Vagina (tissue), 2 donors: Measurements from ENCODE around the gene CAP2. TPM values are rescaled to one million over a fixed set of nuclear protein-coding genes. Genes with fewer than 3 reads are reported as not detected.
"Not testable (repeated sequence)": the region's sequence is repeated elsewhere in the genome, so short reads cannot be mapped to it uniquely, and the experiment has no call there.

ENCODE experiments used
- DNase-seq, 2 donors: peaks; one replicate each; pipeline ENCODE4 v3.0.0-alpha.2; 2017; ENCODE audit errors: extremely low spot score in 2 of 2
- H3K27ac ChIP-seq: fragments of 200-600 bp; sonication (generic); one replicate; pipeline ENCODE4 v1.5.1; 2019
- H3K27me3 ChIP-seq: fragments of 200-600 bp; sonication (generic); one replicate; pipeline ENCODE4 v1.5.1; 2019
- H3K36me3 ChIP-seq, 2 donors: fragments of 200-600 bp; sonication (generic); one replicate each; pipeline ENCODE4 v1.5.1; 2017 to 2019
- H3K4me1 ChIP-seq: fragments of 200-600 bp; sonication (generic); one replicate; pipeline ENCODE4 v1.5.1; 2019
- H3K4me3 ChIP-seq, 2 donors: fragments of 200-600 bp; sonication (generic); 1 replicate in 1 of 2; 2 replicates in 1 of 2; pipeline ENCODE4 v1.5.1; 2016 to 2019
- H3K9me3 ChIP-seq: fragments of 200-600 bp; sonication (generic); one replicate; pipeline ENCODE4 v1.5.1; 2019
- CTCF ChIP-seq, 3 experiments: fragments of 450-650 bp in 2 of 3; fragments of 200-600 bp in 1 of 3; sonication (generic) in 1 of 3; IDR thresholded peaks; one replicate each; pipeline ENCODE4 v1.5.1; 2017 to 2019; ENCODE audit warnings: antibody characterized with exemption in 3 of 3, mild to moderate bottlenecking in 2 of 3, moderate library complexity in 2 of 3
- POLR2A ChIP-seq, 2 donors: fragments of 450-650 bp; IDR thresholded peaks; one replicate each; pipeline ENCODE4 v1.6.1; 2017; ENCODE audit warnings: antibody characterized with exemption in 2 of 2, mild to moderate bottlenecking in 2 of 2, moderate library complexity in 2 of 2
- POLR2AphosphoS5 ChIP-seq, 2 donors: sonication (generic); formaldehyde crosslinking; IDR thresholded peaks; one replicate each; pipeline ENCODE4 v1.9.0; 2017; ENCODE audit warnings: antibody characterized with exemption in 2 of 2, mild to moderate bottlenecking in 2 of 2, low read depth in 1 of 2; ENCODE audit not compliant: insufficient read depth in 1 of 2
- intact Hi-C: fragments of 100-400 bp; cut with DNase I; formaldehyde crosslinking; loops from one replicate; pipeline ENCODE4 v1.15.1; 2023
- total RNA-seq: library from RNA; depleted of rRNA; stranded (reverse); fragments of >200 nt; gene quantifications from one replicate; pipeline ENCODE4 v1.2.3, GENCODE V29; 2016

The CAP2 gene
- total RNA-seq, 1 donor from 2014 or later: 9.6 TPM

- Histone ChIP-seq H3K36me3 (no peaks in the 10 kb centered on the region), H3K4me3 (no peak overlapping the region), H3K4me1 (no peaks in the 10 kb centered on the region), H3K27ac (no peak overlapping the region), H3K27me3 (no peaks in the 10 kb centered on the region), H3K9me3 (no peaks in the 10 kb centered on the region)
- intact Hi-C loops: no loop called here
- DNase-seq: no peak
- no peak for TF ChIP-seq POLR2AphosphoS5 (IDR thresholded peaks at IDR 0.05; ENCODE audit: insufficient read depth in 1 of 2, low read depth in 1 of 2)
- TF ChIP-seq POLR2A (IDR thresholded peaks at IDR 0.05): no peak
- TF ChIP-seq CTCF (IDR thresholded peaks at IDR 0.05): no peak
Observed at GRCh38 chr6:17410281-17410680, 16.9 kb downstream of the CAP2 start.

- intact Hi-C loops: no loop called here
- no peaks in the 10 kb centered on the region for H3K27me3 ChIP-seq
- H3K9me3 ChIP-seq: no peaks in the 10 kb centered on the region
- H3K4me1 ChIP-seq: peaks cover 6% of the 10 kb centered on the region
- no peak for DNase-seq
- H3K36me3 ChIP-seq: no peaks in the 10 kb centered on the region
- H3K27ac ChIP-seq: no peak overlapping the region
- no peak overlapping the region for H3K4me3 ChIP-seq
- no peak for TF ChIP-seq POLR2AphosphoS5 (IDR thresholded peaks at IDR 0.05; ENCODE audit: insufficient read depth in 1 of 2, low read depth in 1 of 2)
- no peak for TF ChIP-seq POLR2A (IDR thresholded peaks at IDR 0.05)
- no peak for TF ChIP-seq CTCF (IDR thresholded peaks at IDR 0.05)
Observed at GRCh38 chr6:17413313-17413750, 19.9 kb downstream of the CAP2 start.

GRCh38 chr6:17414395-17414794, 21.0 kb downstream of the CAP2 start:
- intact Hi-C loops, DNase-seq, H3K9me3 ChIP-seq, H3K27ac ChIP-seq, H3K4me3 ChIP-seq, H3K36me3 ChIP-seq, H3K27me3 ChIP-seq, H3K4me1 ChIP-seq: not testable (repeated sequence)

GRCh38 chr6:17415321-17415720, 21.9 kb downstream of the CAP2 start:
- H3K9me3 ChIP-seq: no peaks in the 10 kb centered on the region
- peaks cover 7% of the 10 kb centered on the region for H3K4me1 ChIP-seq
- intact Hi-C loops: no loop called here
- DNase-seq: no peak
- no peak overlapping the region for H3K27ac ChIP-seq
- TF ChIP-seq POLR2AphosphoS5 (IDR thresholded peaks at IDR 0.05; ENCODE audit: insufficient read depth in 1 of 2, low read depth in 1 of 2): no peak
- TF ChIP-seq POLR2A (IDR thresholded peaks at IDR 0.05): no peak
- no peak for TF ChIP-seq CTCF (IDR thresholded peaks at IDR 0.05)
- H3K4me3 ChIP-seq: no peak overlapping the region
- H3K36me3 ChIP-seq: no peaks in the 10 kb centered on the region
- H3K27me3 ChIP-seq: no peaks in the 10 kb centered on the region

- intact Hi-C loops: no loop called here
- H3K4me1 ChIP-seq: peaks cover 7% of the 10 kb centered on the region
- H3K36me3 ChIP-seq: no peaks in the 10 kb centered on the region
- H3K9me3 ChIP-seq: no peaks in the 10 kb centered on the region
- DNase-seq: no peak
- H3K4me3 ChIP-seq: no peak overlapping the region
- no peak overlapping the region for H3K27ac ChIP-seq
- H3K27me3 ChIP-seq: no peaks in the 10 kb centered on the region
- TF ChIP-seq POLR2A (IDR thresholded peaks at IDR 0.05) (no peak), CTCF (IDR thresholded peaks at IDR 0.05) (no peak), POLR2AphosphoS5 (IDR thresholded peaks at IDR 0.05; ENCODE audit: insufficient read depth in 1 of 2, low read depth in 1 of 2) (no peak)
Observed at GRCh38 chr6:17416806-17417205, 23.4 kb downstream of the CAP2 start.

- TF ChIP-seq CTCF (IDR thresholded peaks at IDR 0.05): no peak
- TF ChIP-seq POLR2A (IDR thresholded peaks at IDR 0.05): no peak
- TF ChIP-seq POLR2AphosphoS5 (IDR thresholded peaks at IDR 0.05; ENCODE audit: insufficient read depth in 1 of 2, low read depth in 1 of 2): no peak
- H3K4me3 ChIP-seq: no peak overlapping the region
- no peaks in the 10 kb centered on the region for H3K36me3 ChIP-seq
- H3K27me3 ChIP-seq: no peaks in the 10 kb centered on the region
- intact Hi-C loops: no loop called here
- H3K27ac ChIP-seq: peak overlapping the region; percentile 79
- peaks cover 7% of the 10 kb centered on the region for H3K4me1 ChIP-seq
- DNase-seq: no peak
- no peaks in the 10 kb centered on the region for H3K9me3 ChIP-seq
Observed at GRCh38 chr6:17417817-17418216, 24.4 kb downstream of the CAP2 start.
